Natural killer cell (primary cell): ENCODE measurements around the gene TIMP2. TPM values are rescaled to one million over a fixed set of nuclear protein-coding genes. Genes with fewer than 3 reads are reported as not detected.
"Not testable (repeated sequence)": the region's sequence is repeated elsewhere in the genome, so short reads cannot be mapped to it uniquely, and the experiment has no call there.

Experiments used
- ATAC-seq, 3 donors: fragments of 150-1000 bp in 2 of 3; fragments of 200-7000 bp in 1 of 3; cut with Tn5 transposase; 1 replicate in 1 of 3; 2 replicates in 2 of 3; pipeline ENCODE4 v1.10.0; 2021; ENCODE audit warnings: mild to moderate bottlenecking in 2 of 3, moderate library complexity in 2 of 3
- DNase-seq, 2 donors: peaks; one replicate each; pipeline versions ENCODE4 v3.0.0 to v3.0.0-alpha.2; 2013 to 2021; ENCODE audit warnings: mixed read lengths in 1 of 2
- H3K27ac ChIP-seq: one replicate; pipeline ENCODE4 v1.5.1; 2013; ENCODE audit warnings: mild to moderate bottlenecking, low read length
- H3K27me3 ChIP-seq: one replicate; pipeline ENCODE4 v1.6.1; 2013; ENCODE audit warnings: low read length; ENCODE audit not compliant: control insufficient read depth, insufficient read depth
- H3K36me3 ChIP-seq: one replicate; pipeline ENCODE4 v1.6.1; 2013; ENCODE audit warnings: low read length; ENCODE audit not compliant: control insufficient read depth, insufficient read depth
- H3K4me1 ChIP-seq: one replicate; pipeline ENCODE4 v1.6.1; 2013; ENCODE audit warnings: low read length; ENCODE audit not compliant: control insufficient read depth, insufficient read depth
- H3K4me3 ChIP-seq: one replicate; pipeline ENCODE4 v1.5.1; 2013; ENCODE audit warnings: low read length
- H3K9me3 ChIP-seq: one replicate; pipeline ENCODE4 v1.6.1; 2013; ENCODE audit warnings: low read length; ENCODE audit not compliant: control insufficient read depth, insufficient read depth
- H3K27ac Mint-ChIP-seq, 2 donors: one replicate each; pipeline ENCODE4 v1.8.0; 2022; ENCODE audit warnings: mild to moderate bottlenecking in 2 of 2, mixed read lengths in 2 of 2, moderate library complexity in 1 of 2
- H3K27me3 Mint-ChIP-seq, 2 donors: one replicate each; pipeline ENCODE4 v1.8.0; 2022; ENCODE audit warnings: low read depth in 2 of 2, mixed read lengths in 2 of 2
- H3K36me3 Mint-ChIP-seq: one replicate; pipeline ENCODE4 v1.8.0; 2022; ENCODE audit warnings: mixed read lengths
- H3K4me1 Mint-ChIP-seq, 2 donors: one replicate each; pipeline ENCODE4 v1.8.0; 2022; ENCODE audit warnings: mixed read lengths in 2 of 2
- H3K4me3 Mint-ChIP-seq: one replicate; pipeline ENCODE4 v1.8.0; 2022; ENCODE audit warnings: mild to moderate bottlenecking, moderate library complexity, mixed read lengths
- H3K9me3 Mint-ChIP-seq, 2 donors: one replicate each; pipeline ENCODE4 v1.8.0; 2022; ENCODE audit warnings: mixed read lengths in 2 of 2
- WGBS: methylation state at CpG from one replicate; pipeline ENCODE4 v1.1.7; 2013; ENCODE audit warnings: missing lambda C conversion rate; ENCODE audit not compliant: insufficient coverage; 5-methylcytosine and 5-hydroxymethylcytosine counted together
- intact Hi-C: fragments of 100-400 bp; cut with micrococcal nuclease; formaldehyde crosslinking; loops from one replicate; pipeline ENCODE4 v1.14.2; 2022
- total RNA-seq, 4 donors: library from RNA; stranded (reverse); fragments of 120-200 nt in 1 of 4; gene quantifications; one replicate each; pipeline versions ENCODE4 v1.2.3 to v1.2.4, GENCODE V29; 2013 to 2022
- TF ChIP-seq, protein P1 (sequence below): fragments of 200-600 bp; IDR thresholded peaks from one replicate; pipeline ENCODE4 v1.8.0; 2022; ENCODE audit warnings: antibody characterized with exemption

TIMP2 gene
- total RNA-seq, 3 donors from 2014 or later (not counting 1 experiment from before 2014, with no cell fraction given), result 3.6 to 8.2 (median 7.1) TPM

DNA sequence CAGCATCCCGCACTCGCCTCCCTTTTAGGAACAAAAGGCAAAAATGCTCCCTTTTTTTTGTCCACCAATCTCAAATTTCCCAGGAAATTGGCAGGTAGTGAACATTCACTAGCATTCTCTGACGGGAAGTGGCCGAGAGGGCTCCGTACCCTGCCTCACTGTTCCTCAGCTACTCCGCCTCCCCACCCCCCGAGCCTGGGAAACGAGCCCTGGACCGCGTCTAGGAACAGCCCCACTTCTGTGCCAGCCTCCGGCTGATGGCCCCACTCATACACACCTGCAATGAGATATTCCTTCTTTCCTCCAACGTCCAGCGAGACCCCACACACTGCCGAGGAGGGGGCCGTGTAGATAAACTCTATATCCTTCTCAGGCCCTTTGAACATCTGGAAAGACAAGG is 54.6 kb downstream of the TIMP2 start:
- Histone ChIP-seq H3K9me3 (no peaks in the 10 kb centered on the region), H3K4me3 (no peak overlapping the region), H3K4me1 (peaks cover 2% of the 10 kb centered on the region), H3K27me3 (no peaks in the 10 kb centered on the region), H3K27ac (no peak overlapping the region), H3K36me3 (no peaks in the 10 kb centered on the region)
- ATAC-seq (no peak), DNase-seq (no peak)
- Mint-ChIP-seq H3K27ac (no peak overlapping the region), H3K4me3 (no peak overlapping the region), H3K27me3 (peaks cover under 1 to 5% of the 10 kb centered on the region in 2 donors), H3K4me1 (no peaks in the 10 kb centered on the region), H3K36me3 (no peaks in the 10 kb centered on the region), H3K9me3 (no peaks in the 10 kb centered on the region)
- TF ChIP-seq, protein P1, sequence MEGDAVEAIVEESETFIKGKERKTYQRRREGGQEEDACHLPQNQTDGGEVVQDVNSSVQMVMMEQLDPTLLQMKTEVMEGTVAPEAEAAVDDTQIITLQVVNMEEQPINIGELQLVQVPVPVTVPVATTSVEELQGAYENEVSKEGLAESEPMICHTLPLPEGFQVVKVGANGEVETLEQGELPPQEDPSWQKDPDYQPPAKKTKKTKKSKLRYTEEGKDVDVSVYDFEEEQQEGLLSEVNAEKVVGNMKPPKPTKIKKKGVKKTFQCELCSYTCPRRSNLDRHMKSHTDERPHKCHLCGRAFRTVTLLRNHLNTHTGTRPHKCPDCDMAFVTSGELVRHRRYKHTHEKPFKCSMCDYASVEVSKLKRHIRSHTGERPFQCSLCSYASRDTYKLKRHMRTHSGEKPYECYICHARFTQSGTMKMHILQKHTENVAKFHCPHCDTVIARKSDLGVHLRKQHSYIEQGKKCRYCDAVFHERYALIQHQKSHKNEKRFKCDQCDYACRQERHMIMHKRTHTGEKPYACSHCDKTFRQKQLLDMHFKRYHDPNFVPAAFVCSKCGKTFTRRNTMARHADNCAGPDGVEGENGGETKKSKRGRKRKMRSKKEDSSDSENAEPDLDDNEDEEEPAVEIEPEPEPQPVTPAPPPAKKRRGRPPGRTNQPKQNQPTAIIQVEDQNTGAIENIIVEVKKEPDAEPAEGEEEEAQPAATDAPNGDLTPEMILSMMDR, result no peak
- 88% methylated on average over 15 of the region's 15 CpGs for WGBS
- intact Hi-C loops, result no loop called here

DNA sequence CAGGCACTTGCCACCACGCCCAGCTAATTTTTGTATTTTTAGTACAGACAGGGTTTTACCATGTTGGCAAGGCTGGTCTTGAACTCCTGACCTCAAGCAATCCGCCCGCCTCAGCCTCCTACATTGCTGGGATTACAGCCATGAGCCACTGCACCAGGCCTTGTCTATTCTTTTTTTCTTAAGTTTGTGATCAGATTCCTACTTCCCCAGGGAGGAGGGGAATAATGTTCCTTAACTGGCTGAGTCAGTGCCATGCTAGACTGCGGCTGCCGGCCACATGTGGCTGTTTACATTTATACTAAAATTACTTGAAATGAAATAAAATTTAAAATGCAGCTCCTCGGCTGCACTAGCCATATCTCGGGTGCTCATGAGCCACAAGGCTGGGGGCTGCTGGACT is 56.8 kb downstream of the TIMP2 start:
- H3K36me3 ChIP-seq, result no peaks in the 10 kb centered on the region
- Mint-ChIP-seq H3K9me3 (no peaks in the 10 kb centered on the region), H3K27ac (no peak overlapping the region), H3K36me3 (no peaks in the 10 kb centered on the region), H3K4me3 (no peak overlapping the region), H3K27me3 (peaks cover 0 to 9% of the 10 kb centered on the region in 2 donors), H3K4me1 (no peaks in the 10 kb centered on the region)
- peaks cover 2% of the 10 kb centered on the region for H3K4me1 ChIP-seq
- no peak overlapping the region for H3K4me3 ChIP-seq
- H3K27ac ChIP-seq, result no peak overlapping the region
- DNase-seq, result no peak
- intact Hi-C loops, result no loop called here
- ATAC-seq, result no peak
- 81% methylated on average over 5 of the region's 7 CpGs for WGBS
- H3K27me3 ChIP-seq, result no peaks in the 10 kb centered on the region
- TF ChIP-seq, protein P1, result no peak
- no peaks in the 10 kb centered on the region for H3K9me3 ChIP-seq

DNA sequence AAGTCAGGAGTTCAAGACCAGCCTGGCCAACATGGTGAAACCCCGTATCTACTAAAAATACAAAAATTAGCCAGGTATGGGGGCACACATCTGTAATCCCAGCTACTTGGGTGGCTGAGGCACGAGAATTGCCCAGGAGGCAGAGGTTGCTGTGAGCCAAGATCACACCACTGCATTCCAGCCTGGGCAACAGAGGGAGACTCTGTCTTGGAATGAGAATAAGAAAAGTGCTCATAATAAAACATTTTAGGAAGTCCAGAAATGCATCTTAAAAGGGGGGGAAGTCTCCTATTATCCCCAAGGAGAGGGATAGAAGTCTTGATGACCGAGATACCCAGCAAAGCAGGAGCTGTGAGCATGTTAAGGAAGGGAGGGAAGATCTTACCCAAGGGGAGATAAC is 58.1 kb downstream of the TIMP2 start:
- H3K4me3 ChIP-seq, H3K4me1 Mint-ChIP-seq, H3K4me3 Mint-ChIP-seq, ATAC-seq, H3K27me3 Mint-ChIP-seq, H3K36me3 ChIP-seq, H3K9me3 Mint-ChIP-seq, DNase-seq, H3K27me3 ChIP-seq, intact Hi-C loops, H3K36me3 Mint-ChIP-seq, H3K27ac Mint-ChIP-seq, H3K9me3 ChIP-seq, H3K4me1 ChIP-seq, H3K27ac ChIP-seq: not testable (repeated sequence)
- WGBS, result 88% methylated on average over 3 of the region's 3 CpGs

DNA sequence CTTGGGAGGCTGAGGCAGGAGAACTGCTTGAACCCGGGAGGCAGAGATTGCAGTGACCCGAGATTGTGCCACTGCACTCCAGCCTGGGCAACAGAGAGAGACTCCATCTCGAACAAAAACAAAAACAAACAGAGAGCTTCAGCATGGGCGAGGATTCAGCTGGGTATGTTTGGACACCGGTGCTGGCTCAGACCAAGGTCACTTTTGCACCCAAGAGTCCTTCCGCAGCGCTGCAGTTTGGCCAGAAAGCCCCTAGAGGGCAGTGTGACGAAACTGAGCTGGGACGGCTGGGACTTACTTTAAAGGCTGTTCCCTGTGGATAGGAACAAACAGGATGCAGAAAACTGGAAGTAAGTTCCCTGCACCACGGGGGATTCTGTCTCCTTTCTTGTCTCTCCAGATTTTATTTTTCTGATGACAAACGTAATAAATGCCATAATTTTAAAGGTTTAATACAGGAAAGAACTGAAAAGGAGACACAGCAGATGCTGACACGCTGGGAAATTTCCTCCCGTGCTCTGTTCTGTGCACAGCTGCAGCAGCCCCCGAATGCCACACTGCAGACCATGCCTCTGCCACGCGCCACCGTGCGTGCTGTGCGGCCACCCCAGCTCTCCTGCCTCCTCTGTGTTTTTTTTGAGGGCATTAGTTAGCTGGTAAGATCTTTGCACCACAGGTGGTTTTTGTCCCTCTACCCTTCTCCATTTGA is 59.4 kb downstream of the TIMP2 start:
- Mint-ChIP-seq H3K36me3 (no peaks in the 10 kb centered on the region), H3K4me3 (no peak overlapping the region), H3K27ac (no peak overlapping the region), H3K4me1 (no peaks in the 10 kb centered on the region), H3K27me3 (peaks cover 0 to 9% of the 10 kb centered on the region in 2 donors), H3K9me3 (no peaks in the 10 kb centered on the region)
- Histone ChIP-seq H3K9me3 (no peaks in the 10 kb centered on the region), H3K27ac (no peak overlapping the region), H3K36me3 (no peaks in the 10 kb centered on the region), H3K4me1 (peaks cover 2% of the 10 kb centered on the region), H3K27me3 (no peaks in the 10 kb centered on the region), H3K4me3 (no peak overlapping the region)
- ATAC-seq, result peak; percentile 79 to 87 (median 85)
- TF ChIP-seq, protein P1, result peak; percentile 85
- WGBS, result 34% methylated on average over 18 of the region's 19 CpGs
- peak; percentile 63 to 78 for DNase-seq
- intact Hi-C loops, result loop anchor here (1.0 kb wide), 1 partner anchor 105 kb away; no protein-coding TSS in a partner anchor
